Gastroesophageal sphincter (tissue), 3 donors: ENCODE measurements around the gene LYST.

ENCODE experiments used
- POLR2A ChIP-seq, 2 donors: fragments of 450-650 bp; IDR thresholded peaks; one replicate each; pipeline ENCODE4 v1.6.1; 2017; ENCODE audit warnings: antibody characterized with exemption in 2 of 2, mild to moderate bottlenecking in 2 of 2, moderate library complexity in 1 of 2
- POLR2AphosphoS5 ChIP-seq: sonication (generic); formaldehyde crosslinking; IDR thresholded peaks from one replicate; pipeline ENCODE4 v1.6.1; 2017; ENCODE audit warnings: antibody characterized with exemption
- TF ChIP-seq, protein P1 (sequence below), 4 experiments: fragments of 200-600 bp in 2 of 4; fragments of 450-650 bp in 2 of 4; sonication (generic) in 1 of 4; IDR thresholded peaks; one replicate each; pipeline ENCODE4 v1.5.1; 2017 to 2019; ENCODE audit warnings: antibody characterized with exemption in 4 of 4, mild to moderate bottlenecking in 2 of 4, moderate library complexity in 2 of 4

- TF ChIP-seq POLR2AphosphoS5 = no peak
- TF ChIP-seq, protein P1, sequence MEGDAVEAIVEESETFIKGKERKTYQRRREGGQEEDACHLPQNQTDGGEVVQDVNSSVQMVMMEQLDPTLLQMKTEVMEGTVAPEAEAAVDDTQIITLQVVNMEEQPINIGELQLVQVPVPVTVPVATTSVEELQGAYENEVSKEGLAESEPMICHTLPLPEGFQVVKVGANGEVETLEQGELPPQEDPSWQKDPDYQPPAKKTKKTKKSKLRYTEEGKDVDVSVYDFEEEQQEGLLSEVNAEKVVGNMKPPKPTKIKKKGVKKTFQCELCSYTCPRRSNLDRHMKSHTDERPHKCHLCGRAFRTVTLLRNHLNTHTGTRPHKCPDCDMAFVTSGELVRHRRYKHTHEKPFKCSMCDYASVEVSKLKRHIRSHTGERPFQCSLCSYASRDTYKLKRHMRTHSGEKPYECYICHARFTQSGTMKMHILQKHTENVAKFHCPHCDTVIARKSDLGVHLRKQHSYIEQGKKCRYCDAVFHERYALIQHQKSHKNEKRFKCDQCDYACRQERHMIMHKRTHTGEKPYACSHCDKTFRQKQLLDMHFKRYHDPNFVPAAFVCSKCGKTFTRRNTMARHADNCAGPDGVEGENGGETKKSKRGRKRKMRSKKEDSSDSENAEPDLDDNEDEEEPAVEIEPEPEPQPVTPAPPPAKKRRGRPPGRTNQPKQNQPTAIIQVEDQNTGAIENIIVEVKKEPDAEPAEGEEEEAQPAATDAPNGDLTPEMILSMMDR (IDR thresholded peaks at IDR 0.05) = no peak
- TF ChIP-seq POLR2A (IDR thresholded peaks at IDR 0.05) = no peak
Measured at GRCh38 chr1:235758931-235759330, 107.8 kb downstream of the LYST start.
